PFSK-1 (cell line): Measurements from ENCODE around the gene MEF2C.

Source experiments
- FOXP2 ChIP-seq: optimal IDR thresholded peaks from 2 replicates; pipeline ENCODE3; 2011; ENCODE audit warnings: borderline replicate concordance, control low read depth, inconsistent platforms; ENCODE audit not compliant: insufficient read depth; ENCODE audit errors: extremely low read length, extremely low read depth
- POLR2AphosphoS5 ChIP-seq: IDR thresholded peaks from 2 replicates; pipeline ENCODE4 v1.6.1; 2012; ENCODE audit warnings: low read depth, mild to moderate bottlenecking, control low read depth, low read length, moderate library complexity
- REST ChIP-seq, 2 experiments: IDR thresholded peaks; 2 replicates each; pipeline versions ENCODE4 v1.6.1 to v1.8.0; 2011 to 2012; ENCODE audit warnings: low read depth in 2 of 2, low read length in 2 of 2, control low read depth in 1 of 2, inconsistent platforms in 1 of 2, mild to moderate bottlenecking in 1 of 2, moderate library complexity in 1 of 2; ENCODE audit not compliant: insufficient read depth in 1 of 2
- SIN3A ChIP-seq: IDR thresholded peaks from 2 replicates; pipeline ENCODE4 v1.6.1; 2012; ENCODE audit warnings: mild to moderate bottlenecking, low read length, moderate library complexity, borderline replicate concordance; ENCODE audit not compliant: insufficient read depth
- TAF1 ChIP-seq: IDR thresholded peaks from 2 replicates; pipeline ENCODE4 v1.6.1; 2012; ENCODE audit warnings: low read length, control low read depth, borderline replicate concordance; ENCODE audit not compliant: insufficient read depth

The MEF2C gene

GRCh38 chr5:88887342-88887741 is 4.4 kb upstream of the MEF2C start:
- no peak for TF ChIP-seq REST (IDR thresholded peaks at IDR 0.05; ENCODE audit: insufficient read depth in 1 of 2, low read depth in 2 of 2, low read length in 2 of 2)
- no peak for TF ChIP-seq FOXP2
- no peak for TF ChIP-seq POLR2AphosphoS5
- TF ChIP-seq SIN3A: no peak
- no peak for TF ChIP-seq TAF1

- TF ChIP-seq POLR2AphosphoS5 (no peak), SIN3A (no peak), FOXP2 (no peak)
Measured at GRCh38 chr5:88886746-88887341, 3.9 kb upstream of the MEF2C start.

- TF ChIP-seq FOXP2 (no peak), POLR2AphosphoS5 (no peak), SIN3A (no peak), REST (IDR thresholded peaks at IDR 0.05; ENCODE audit: insufficient read depth in 1 of 2, low read depth in 2 of 2, low read length in 2 of 2) (no peak), TAF1 (no peak)
Measured at GRCh38 chr5:88886252-88886651, 3.3 kb upstream of the MEF2C start.

GRCh38 chr5:88885002-88885401 is 2.0 kb upstream of the MEF2C start:
- no peak for TF ChIP-seq REST (IDR thresholded peaks at IDR 0.05; ENCODE audit: insufficient read depth in 1 of 2, low read depth in 2 of 2, low read length in 2 of 2)

- TF ChIP-seq POLR2AphosphoS5 (no peak), TAF1 (no peak), SIN3A (no peak), FOXP2 (no peak), REST (IDR thresholded peaks at IDR 0.05; ENCODE audit: insufficient read depth in 1 of 2, low read depth in 2 of 2, low read length in 2 of 2) (no peak)
Measured at GRCh38 chr5:88884608-88884877, 1.6 kb upstream of the MEF2C start.
